IPS DF 6.9 (cell line): ENCODE data around the gene GLUD1.
"Not testable (repeated sequence)": the region's sequence is repeated elsewhere in the genome, so short reads cannot be mapped to it uniquely, and the experiment has no call there.

Experiments
- DNase-seq: peaks from one replicate; pipeline ENCODE4 v3.0.0-alpha.2; 2013; ENCODE audit warnings: low read depth, low spot score
- H3K27ac ChIP-seq: one replicate; pipeline ENCODE4 v1.5.1; 2013; ENCODE audit warnings: low read length, control low read depth
- H3K27me3 ChIP-seq: 2 replicates; pipeline ENCODE4 v1.6.1; 2013; ENCODE audit warnings: mild to moderate bottlenecking, low read length; ENCODE audit not compliant: control insufficient read depth, insufficient read depth
- H3K36me3 ChIP-seq: 2 replicates; pipeline ENCODE4 v1.6.1; 2013; ENCODE audit warnings: low read length; ENCODE audit not compliant: control insufficient read depth, insufficient read depth
- H3K4me1 ChIP-seq: 2 replicates; pipeline ENCODE4 v1.6.1; 2013; ENCODE audit warnings: low read length; ENCODE audit not compliant: control insufficient read depth, insufficient read depth
- H3K4me3 ChIP-seq: 2 replicates; pipeline ENCODE4 v1.5.1; 2013; ENCODE audit warnings: mild to moderate bottlenecking, low read length
- H3K9me3 ChIP-seq: 2 replicates; pipeline ENCODE4 v1.6.1; 2013; ENCODE audit warnings: low read length, inconsistent platforms; ENCODE audit not compliant: control insufficient read depth, insufficient read depth
- WGBS: extraction: QIAGEN DNeasy Blood & Tissue Kit; methylation state at CpG from one replicate; pipeline ENCODE4 v1.1.7; 2013; ENCODE audit warnings: mixed read lengths, missing lambda C conversion rate; ENCODE audit not compliant: insufficient read length, insufficient coverage; 5-methylcytosine and 5-hydroxymethylcytosine counted together

The GLUD1 gene

GRCh38 chr10:87043579-87043978 is 51.1 kb downstream of the GLUD1 start:
- DNase-seq, H3K4me1 ChIP-seq, H3K27ac ChIP-seq, H3K9me3 ChIP-seq, H3K36me3 ChIP-seq, H3K27me3 ChIP-seq, H3K4me3 ChIP-seq: not testable (repeated sequence)
- WGBS, result no CpG with 5 or more reads among the region's 7 CpGs

GRCh38 chr10:87038786-87039185 is 55.9 kb downstream of the GLUD1 start:
- no peaks in the 10 kb centered on the region for H3K27me3 ChIP-seq
- no peak overlapping the region for H3K4me3 ChIP-seq
- no peak for DNase-seq
- no CpG with 5 or more reads among the region's 2 CpGs for WGBS
- H3K4me1 ChIP-seq, result no peaks in the 10 kb centered on the region; the same call in 1 of the 2 replicates
- H3K9me3 ChIP-seq, result no peaks in the 10 kb centered on the region
- no peaks in the 10 kb centered on the region for H3K36me3 ChIP-seq
- H3K27ac ChIP-seq, result no peak overlapping the region

- WGBS, result no CpG with 5 or more reads among the region's 3 CpGs
- Histone ChIP-seq H3K27ac (no peak overlapping the region), H3K4me1 (no peaks in the 10 kb centered on the region; the same call in 1 of the 2 replicates), H3K27me3 (no peaks in the 10 kb centered on the region), H3K36me3 (no peaks in the 10 kb centered on the region), H3K9me3 (no peaks in the 10 kb centered on the region), H3K4me3 (no peak overlapping the region)
- DNase-seq, result no peak
These were observed 56.3 kb downstream of the GLUD1 start for GRCh38 chr10:87038286-87038717.

- Histone ChIP-seq H3K4me1 (no peaks in the 10 kb centered on the region; the same call in 1 of the 2 replicates), H3K27me3 (no peaks in the 10 kb centered on the region), H3K4me3 (no peak overlapping the region), H3K9me3 (no peaks in the 10 kb centered on the region), H3K27ac (no peak overlapping the region), H3K36me3 (no peaks in the 10 kb centered on the region)
- DNase-seq, result no peak
- WGBS, result no CpG with 5 or more reads among the region's 1 CpG
These were observed 58.0 kb downstream of the GLUD1 start for GRCh38 chr10:87036623-87037022.

- H3K27me3 ChIP-seq, result no peaks in the 10 kb centered on the region
- no peak overlapping the region for H3K27ac ChIP-seq
- no peaks in the 10 kb centered on the region for H3K9me3 ChIP-seq
- no peaks in the 10 kb centered on the region for H3K36me3 ChIP-seq
- no peak for DNase-seq
- no peak overlapping the region for H3K4me3 ChIP-seq
- WGBS, result no CpG with 5 or more reads among the region's 28 CpGs
- H3K4me1 ChIP-seq, result no peaks in the 10 kb centered on the region
These were observed 63.6 kb downstream of the GLUD1 start for GRCh38 chr10:87030912-87031635.

- H3K4me1 ChIP-seq, DNase-seq: not testable (repeated sequence)
- no CpG with 5 or more reads among the region's 1 CpG for WGBS
These were observed 64.2 kb downstream of the GLUD1 start for GRCh38 chr10:87030419-87030818.

GRCh38 chr10:87026747-87027508 is 67.7 kb downstream of the GLUD1 start:
- H3K4me3 ChIP-seq, H3K27ac ChIP-seq, H3K9me3 ChIP-seq, H3K4me1 ChIP-seq, H3K27me3 ChIP-seq, H3K36me3 ChIP-seq, DNase-seq: not testable (repeated sequence)
- WGBS, result no CpG with 5 or more reads among the region's 17 CpGs

More at GRCh38 chr10:87030419-87030818, 64.2 kb downstream of the GLUD1 start:
- not testable (repeated sequence) for H3K27ac ChIP-seq, H3K9me3 ChIP-seq, H3K36me3 ChIP-seq, H3K27me3 ChIP-seq, H3K4me3 ChIP-seq

GRCh38 chr10:87025285-87025958 is 69.2 kb downstream of the GLUD1 start:
- H3K4me1 ChIP-seq, H3K9me3 ChIP-seq, H3K4me3 ChIP-seq, H3K27me3 ChIP-seq, DNase-seq, H3K27ac ChIP-seq, H3K36me3 ChIP-seq: not testable (repeated sequence)
- no CpG with 5 or more reads among the region's 5 CpGs for WGBS

GRCh38 chr10:87020056-87020455 is 74.6 kb downstream of the GLUD1 start, which contains the start of gene FAM25A:
Gene FAM25A, plus strand, starts transcription at chr10:87020294. Its CDS starts 31 bp downstream, at chr10:87020325.
- H3K27me3 ChIP-seq, DNase-seq, H3K4me3 ChIP-seq, H3K27ac ChIP-seq, H3K4me1 ChIP-seq, H3K9me3 ChIP-seq, H3K36me3 ChIP-seq: not testable (repeated sequence)
- WGBS, result no CpG with 5 or more reads among the region's 9 CpGs

- not testable (repeated sequence) for H3K27me3 ChIP-seq, H3K4me3 ChIP-seq, H3K27ac ChIP-seq, DNase-seq, H3K4me1 ChIP-seq, H3K36me3 ChIP-seq, H3K9me3 ChIP-seq
- no CpG with 5 or more reads among the region's 1 CpG for WGBS
These were observed 75.1 kb downstream of the GLUD1 start for GRCh38 chr10:87019504-87019903.
